ENCODE measurements around the gene PADI4.

The PADI4 gene

DNA sequence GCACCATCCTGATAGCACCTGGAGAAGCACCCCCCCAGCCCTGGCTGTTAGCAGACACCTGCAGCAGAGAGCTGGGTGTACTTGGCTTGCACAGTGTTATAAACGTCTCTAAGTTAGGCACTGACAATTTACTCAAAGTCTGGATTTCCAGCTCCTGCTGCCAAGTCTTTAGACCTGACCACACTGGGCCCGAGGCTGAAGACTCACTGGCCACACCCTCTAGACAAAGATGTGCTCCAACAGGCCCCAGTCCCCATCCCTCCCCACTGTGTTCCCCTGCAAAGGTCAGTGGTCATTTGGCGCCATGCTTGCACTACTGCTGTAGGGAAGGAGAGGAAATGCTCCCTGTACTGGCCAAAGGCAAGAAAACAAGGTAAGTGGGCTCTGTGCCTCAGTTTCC lies 95.1 kb downstream of the PADI4 start:
- TF ChIP-seq TEAD4 (IDR thresholded peaks at IDR 0.05): no peak
- TF ChIP-seq NFIC (IDR thresholded peaks at IDR 0.05): no peak
- TF ChIP-seq REST (IDR thresholded peaks at IDR 0.05; ENCODE audit: low read depth): no peak
- TF ChIP-seq TCF12 (IDR thresholded peaks at IDR 0.05; ENCODE audit: low read depth): no peak
- TF ChIP-seq FOXM1 (IDR thresholded peaks at IDR 0.05; ENCODE audit: borderline replicate concordance, low read depth): no peak
- no peak for TF ChIP-seq YY1 (IDR thresholded peaks at IDR 0.05; ENCODE audit: low read depth)
- TF ChIP-seq RAD21 (IDR thresholded peaks at IDR 0.05; ENCODE audit: low read depth): no peak
- no peak for TF ChIP-seq CREB1 (IDR thresholded peaks at IDR 0.05; ENCODE audit: low read depth)
- TF ChIP-seq, protein P1, sequence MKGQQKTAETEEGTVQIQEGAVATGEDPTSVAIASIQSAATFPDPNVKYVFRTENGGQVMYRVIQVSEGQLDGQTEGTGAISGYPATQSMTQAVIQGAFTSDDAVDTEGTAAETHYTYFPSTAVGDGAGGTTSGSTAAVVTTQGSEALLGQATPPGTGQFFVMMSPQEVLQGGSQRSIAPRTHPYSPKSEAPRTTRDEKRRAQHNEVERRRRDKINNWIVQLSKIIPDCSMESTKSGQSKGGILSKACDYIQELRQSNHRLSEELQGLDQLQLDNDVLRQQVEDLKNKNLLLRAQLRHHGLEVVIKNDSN (IDR thresholded peaks at IDR 0.05): no peak
- no peak for TF ChIP-seq EGR1 (IDR thresholded peaks at IDR 0.05)

- TF ChIP-seq ZBTB7A (IDR thresholded peaks at IDR 0.05; ENCODE audit: low read depth) (no peak), EGR1 (IDR thresholded peaks at IDR 0.05) (no peak), NFIC (IDR thresholded peaks at IDR 0.05) (no peak), CREB1 (IDR thresholded peaks at IDR 0.05; ENCODE audit: low read depth) (no peak), EP300 (IDR thresholded peaks at IDR 0.05; ENCODE audit: borderline replicate concordance) (no peak)
Observed at GRCh38 chr1:17404034-17404684, 96.2 kb downstream of the PADI4 start.

GRCh38 chr1:17404820-17405219 lies 96.8 kb downstream of the PADI4 start:
- TF ChIP-seq, protein P1 (IDR thresholded peaks at IDR 0.05): no peak
- TF ChIP-seq MAX (IDR thresholded peaks at IDR 0.05) (no peak), TCF12 (IDR thresholded peaks at IDR 0.05; ENCODE audit: low read depth) (no peak), EGR1 (IDR thresholded peaks at IDR 0.05) (no peak), FOXM1 (IDR thresholded peaks at IDR 0.05; ENCODE audit: borderline replicate concordance, low read depth) (no peak), YY1 (IDR thresholded peaks at IDR 0.05; ENCODE audit: low read depth) (no peak)

DNA sequence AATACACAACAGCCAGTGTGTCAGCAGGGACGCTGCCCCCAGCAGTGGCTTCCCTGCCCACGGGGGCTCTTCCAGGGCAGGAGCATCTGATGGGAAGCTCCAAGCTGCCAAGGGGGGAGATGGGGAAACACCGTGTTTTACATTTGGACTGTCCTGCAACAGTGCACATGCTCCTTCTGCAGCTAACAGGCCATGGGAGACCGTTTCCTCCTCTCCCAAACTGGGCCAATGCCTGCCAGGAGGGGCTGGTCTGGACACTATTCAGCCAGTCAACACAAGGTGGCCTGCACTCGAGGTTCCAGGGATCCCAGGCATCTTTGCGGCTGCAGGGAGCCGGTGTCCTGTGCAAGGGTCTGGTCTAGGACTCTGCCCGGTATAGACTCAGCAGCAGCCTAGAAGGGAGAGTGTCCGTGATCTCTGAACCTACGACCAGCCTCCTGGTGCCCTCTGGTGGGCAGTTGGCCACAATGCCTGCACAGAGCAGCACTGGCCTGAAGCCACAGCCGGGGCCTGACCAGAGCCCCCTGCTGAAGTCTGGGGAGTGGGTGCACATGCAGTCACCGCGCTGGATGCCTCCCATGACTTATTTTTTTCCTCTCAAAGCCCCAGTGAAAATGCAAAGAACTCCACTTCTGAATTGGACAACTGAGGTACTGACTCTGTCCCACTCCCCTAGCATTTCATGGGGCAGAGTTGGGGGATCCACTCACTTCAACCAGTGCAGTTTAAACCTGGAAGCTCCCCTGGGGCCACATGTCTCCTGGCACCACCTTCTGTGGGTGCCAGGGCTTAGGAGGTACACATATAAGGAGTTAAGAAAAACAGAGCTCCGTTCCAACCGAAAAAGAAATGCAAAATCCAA lies 98.1 kb downstream of the PADI4 start:
- TF ChIP-seq FOXM1 (IDR thresholded peaks at IDR 0.05; ENCODE audit: borderline replicate concordance, low read depth) (no peak), MAX (IDR thresholded peaks at IDR 0.05) (no peak), RAD21 (IDR thresholded peaks at IDR 0.05; ENCODE audit: low read depth) (peak; percentile 71)

DNA sequence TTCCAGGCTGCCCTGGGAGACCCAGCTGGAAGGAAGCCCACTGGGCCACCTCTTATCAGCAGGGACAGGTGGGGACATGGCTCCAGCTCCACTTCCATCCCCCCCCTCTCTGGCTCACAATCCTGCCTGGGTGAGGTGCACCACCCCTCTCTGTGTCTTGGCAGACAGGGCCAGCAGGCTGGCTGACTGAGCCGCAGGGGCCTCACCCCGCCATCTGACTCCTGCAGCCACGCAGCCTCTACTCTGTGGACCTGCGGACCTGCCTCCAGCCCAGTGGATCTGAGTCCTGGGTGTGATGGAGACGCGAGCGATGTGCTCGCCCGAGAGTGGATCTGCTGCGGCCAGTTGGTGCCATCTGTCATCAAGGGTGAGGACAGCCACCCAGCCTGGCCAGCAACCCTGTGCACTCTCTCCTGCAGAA lies 101.4 kb downstream of the PADI4 start:
- TF ChIP-seq REST (IDR thresholded peaks at IDR 0.05; ENCODE audit: low read depth) (no peak), YY1 (IDR thresholded peaks at IDR 0.05; ENCODE audit: low read depth) (no peak), NFIC (IDR thresholded peaks at IDR 0.05) (no peak), EP300 (IDR thresholded peaks at IDR 0.05; ENCODE audit: borderline replicate concordance) (no peak), CEBPB (IDR thresholded peaks at IDR 0.05) (no peak), TAF1 (IDR thresholded peaks at IDR 0.05; ENCODE audit: low read depth) (no peak), ZBTB7A (IDR thresholded peaks at IDR 0.05; ENCODE audit: low read depth) (no peak), TCF12 (IDR thresholded peaks at IDR 0.05; ENCODE audit: low read depth) (no peak), CREB1 (IDR thresholded peaks at IDR 0.05; ENCODE audit: low read depth) (no peak), MAX (IDR thresholded peaks at IDR 0.05) (no peak), FOXM1 (IDR thresholded peaks at IDR 0.05; ENCODE audit: borderline replicate concordance, low read depth) (no peak), RAD21 (IDR thresholded peaks at IDR 0.05; ENCODE audit: low read depth) (no peak), TEAD4 (IDR thresholded peaks at IDR 0.05) (no peak)
- TF ChIP-seq, protein P1 (IDR thresholded peaks at IDR 0.05): no peak
